ENCODE measurements around the gene ZNF280B. TPM values are rescaled to one million over a fixed set of nuclear protein-coding genes. Genes with fewer than 3 reads are reported as not detected.

ZNF280B gene
- total RNA-seq, 4 donors from 2014 or later, result 0.10 to 0.78 (median 0.29) TPM

- Histone ChIP-seq H3K27ac (no peak overlapping the region), H3K36me3 (no peaks in the 10 kb centered on the region), H3K9me3 (peaks cover 0 to 14% (median 7%) of the 10 kb centered on the region in 3 donors), H3K4me3 (no peak overlapping the region), H3K27me3 (peaks cover 0 to 27% (median 13%) of the 10 kb centered on the region in 3 donors), H3K4me1 (no peaks in the 10 kb centered on the region)
- intact Hi-C loops (cut with DNase I; ENCODE audit: low total_unique reads) (no loop called here), in situ Hi-C loops (cut with MboI; ENCODE audit: low sequenced_read_pairs in 4 of 4) (loop anchor here in 2 of 4 donors (25.0 kb wide), 3 partner anchors 228 to 678 kb away; partner anchors contain the start of genes RAB36 (in 1 of the 2) and RSPH14 (in 1 of the 2))
- TF ChIP-seq, protein P1, sequence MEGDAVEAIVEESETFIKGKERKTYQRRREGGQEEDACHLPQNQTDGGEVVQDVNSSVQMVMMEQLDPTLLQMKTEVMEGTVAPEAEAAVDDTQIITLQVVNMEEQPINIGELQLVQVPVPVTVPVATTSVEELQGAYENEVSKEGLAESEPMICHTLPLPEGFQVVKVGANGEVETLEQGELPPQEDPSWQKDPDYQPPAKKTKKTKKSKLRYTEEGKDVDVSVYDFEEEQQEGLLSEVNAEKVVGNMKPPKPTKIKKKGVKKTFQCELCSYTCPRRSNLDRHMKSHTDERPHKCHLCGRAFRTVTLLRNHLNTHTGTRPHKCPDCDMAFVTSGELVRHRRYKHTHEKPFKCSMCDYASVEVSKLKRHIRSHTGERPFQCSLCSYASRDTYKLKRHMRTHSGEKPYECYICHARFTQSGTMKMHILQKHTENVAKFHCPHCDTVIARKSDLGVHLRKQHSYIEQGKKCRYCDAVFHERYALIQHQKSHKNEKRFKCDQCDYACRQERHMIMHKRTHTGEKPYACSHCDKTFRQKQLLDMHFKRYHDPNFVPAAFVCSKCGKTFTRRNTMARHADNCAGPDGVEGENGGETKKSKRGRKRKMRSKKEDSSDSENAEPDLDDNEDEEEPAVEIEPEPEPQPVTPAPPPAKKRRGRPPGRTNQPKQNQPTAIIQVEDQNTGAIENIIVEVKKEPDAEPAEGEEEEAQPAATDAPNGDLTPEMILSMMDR (IDR thresholded peaks at IDR 0.05 in 4 of 5, conservative IDR thresholded peaks at IDR 0.05 in 1 of 5), result no peak
- TF ChIP-seq POLR2A (IDR thresholded peaks at IDR 0.05), result no peak
- ATAC-seq (no peak), DNase-seq (no peak)
Observed at GRCh38 chr22:22458896-22459588, 49.5 kb downstream of the ZNF280B start.

DNA sequence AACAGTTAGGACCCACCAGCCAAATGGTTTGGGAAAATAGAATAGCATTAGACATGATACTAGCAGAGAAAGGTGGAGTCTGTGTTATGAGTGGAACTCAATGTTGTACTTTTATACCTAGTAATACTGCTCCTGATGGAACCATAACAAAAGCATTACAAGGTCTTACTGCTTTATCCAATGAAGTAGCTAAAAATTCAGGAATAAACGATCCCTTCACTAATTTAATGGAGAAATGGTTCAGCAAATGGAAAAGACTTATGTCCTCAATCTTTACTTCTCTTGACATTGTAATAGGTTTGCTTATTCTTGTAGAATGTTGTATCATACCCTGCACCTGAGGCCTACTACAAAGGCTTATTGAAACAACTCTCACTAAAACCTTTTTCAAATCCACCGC lies 50.2 kb downstream of the ZNF280B start:
- Histone ChIP-seq H3K36me3 (no peaks in the 10 kb centered on the region), H3K4me3 (no peak overlapping the region), H3K4me1 (no peaks in the 10 kb centered on the region), H3K9me3 (peaks cover 0 to 14% (median 7%) of the 10 kb centered on the region in 3 donors), H3K27ac (no peak overlapping the region), H3K27me3 (peaks cover 0 to 25% (median 7%) of the 10 kb centered on the region in 3 donors)
- intact Hi-C loops (cut with DNase I; ENCODE audit: low total_unique reads), result no loop called here
- in situ Hi-C loops (cut with MboI; ENCODE audit: low sequenced_read_pairs in 4 of 4), result loop anchor here in 2 of 4 donors (25.0 kb wide), 3 partner anchors 229 to 679 kb away; partner anchors contain the start of genes RAB36 (in 1 of the 2) and RSPH14 (in 1 of the 2)
- TF ChIP-seq POLR2A (IDR thresholded peaks at IDR 0.05), result no peak
- TF ChIP-seq, protein P1 (IDR thresholded peaks at IDR 0.05 in 4 of 5, conservative IDR thresholded peaks at IDR 0.05 in 1 of 5), result no peak
- ATAC-seq (no peak), DNase-seq (no peak)

DNA sequence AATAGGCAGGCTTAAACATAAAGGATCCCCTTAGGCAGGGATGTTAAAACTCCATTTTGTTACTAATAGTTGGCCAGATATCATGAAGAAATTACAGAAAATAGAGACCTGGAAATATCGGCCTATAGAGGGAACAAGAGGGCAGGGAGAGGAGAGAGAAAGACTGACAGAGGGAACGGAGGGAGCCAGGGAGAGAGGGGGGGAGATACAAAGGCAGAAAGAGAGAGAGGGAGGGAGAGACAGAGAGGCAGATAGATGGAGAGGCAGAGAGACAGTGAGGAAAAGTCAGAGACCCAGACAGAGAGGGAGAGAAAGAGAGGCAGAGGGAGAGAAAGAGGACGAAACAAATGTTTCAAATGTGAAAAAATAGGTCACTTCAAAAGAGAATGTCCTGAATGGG lies 53.5 kb downstream of the ZNF280B start:
- Histone ChIP-seq H3K27ac (no peak overlapping the region), H3K36me3 (no peaks in the 10 kb centered on the region), H3K9me3 (peaks cover 0 to 11% (median 7%) of the 10 kb centered on the region in 3 donors), H3K4me1 (no peaks in the 10 kb centered on the region), H3K4me3 (no peak overlapping the region), H3K27me3 (peaks cover 0 to 3% (median 0%) of the 10 kb centered on the region in 3 donors)
- ATAC-seq (no peak), DNase-seq (no peak)
- intact Hi-C loops (cut with DNase I; ENCODE audit: low total_unique reads), result no loop called here
- TF ChIP-seq POLR2A (IDR thresholded peaks at IDR 0.05), result no peak
- TF ChIP-seq, protein P1 (IDR thresholded peaks at IDR 0.05 in 4 of 5, conservative IDR thresholded peaks at IDR 0.05 in 1 of 5), result no peak
- in situ Hi-C loops (cut with MboI; ENCODE audit: low sequenced_read_pairs in 4 of 4), result loop anchor here in 2 of 4 donors (25.0 kb wide), 3 partner anchors 232 to 682 kb away; partner anchors contain the start of genes RAB36 (in 1 of the 2) and RSPH14 (in 1 of the 2)

DNA sequence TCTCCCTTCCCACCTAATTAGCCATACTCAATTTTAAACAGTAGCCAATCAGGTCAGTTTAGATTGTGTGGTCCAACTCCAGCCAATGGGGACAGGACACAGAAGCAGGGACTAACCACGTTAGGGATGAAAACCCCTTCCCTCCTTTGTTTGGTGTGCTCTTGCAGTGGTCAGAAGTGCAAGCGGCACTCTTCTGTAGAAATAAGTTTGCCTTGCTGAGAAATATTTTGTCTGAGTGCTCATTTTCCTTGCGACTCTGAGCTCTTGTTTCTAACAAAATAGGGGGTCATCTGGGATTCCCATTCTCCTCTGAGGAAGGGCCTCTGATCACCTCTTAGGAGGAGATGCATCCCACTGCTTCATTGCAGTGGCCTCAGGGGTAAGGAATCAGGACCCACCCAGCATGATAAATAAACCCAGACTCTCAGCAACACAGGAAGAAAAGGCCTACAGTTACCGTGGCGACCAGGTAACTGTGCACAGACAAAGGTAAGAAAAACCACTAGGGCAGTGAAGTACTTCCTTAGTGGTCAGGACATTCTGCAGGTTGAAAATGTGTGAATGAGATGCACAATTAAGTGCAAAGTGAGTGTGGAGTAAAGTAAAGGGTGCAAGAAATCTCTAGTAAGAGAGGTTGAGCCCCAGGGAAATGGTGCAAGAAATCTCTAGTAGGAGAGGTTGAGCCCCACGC lies 55.4 kb downstream of the ZNF280B start:
- intact Hi-C loops (cut with DNase I; ENCODE audit: low total_unique reads), result no loop called here
- in situ Hi-C loops (cut with MboI; ENCODE audit: low sequenced_read_pairs in 4 of 4), result loop anchor here in 2 of 4 donors (25.0 kb wide), 3 partner anchors 234 to 684 kb away; partner anchors contain the start of genes RAB36 (in 1 of the 2) and RSPH14 (in 1 of the 2)

More for the DNA sequence above, 55.4 kb downstream of the ZNF280B start:
- ATAC-seq (no peak), DNase-seq (no peak)
- Histone ChIP-seq H3K4me1 (no peaks in the 10 kb centered on the region), H3K27ac (no peak overlapping the region), H3K36me3 (no peaks in the 10 kb centered on the region), H3K9me3 (peaks cover 0 to 4% (median 0%) of the 10 kb centered on the region in 3 donors), H3K4me3 (no peak overlapping the region), H3K27me3 (peaks cover 0 to 3% (median 0%) of the 10 kb centered on the region in 3 donors)
- TF ChIP-seq, protein P1 (IDR thresholded peaks at IDR 0.05 in 4 of 5, conservative IDR thresholded peaks at IDR 0.05 in 1 of 5), result no peak
- TF ChIP-seq POLR2A (IDR thresholded peaks at IDR 0.05), result no peak
